Measurements from ENCODE around the gene DNAJC18. TPM values are rescaled to one million over a fixed set of nuclear protein-coding genes. Genes with fewer than 3 reads are reported as not detected.
"Not testable (repeated sequence)": the region's sequence is repeated elsewhere in the genome, so short reads cannot be mapped to it uniquely, and the experiment has no call there.

Gene DNAJC18
- total RNA-seq, 6 experiments from 2014 or later: 0.37 to 2.9 (median 0.75) TPM

GRCh38 chr5:139413963-139414362, 25.4 kb downstream of the DNAJC18 start:
- DNase-seq: peak in 1 of 3 donors; percentile 9
- Histone ChIP-seq H3K36me3 (no peaks in the 10 kb centered on the region), H3K4me1 (no peaks in the 10 kb centered on the region), H3K9me3 (no peaks in the 10 kb centered on the region), H3K4me3 (no peak overlapping the region), H3K27me3 (no peaks in the 10 kb centered on the region), H3K27ac (no peak overlapping the region)
- 70% methylated on average over 5 of the region's 6 CpGs for whole genome bisulfite sequencing (ENCODE audit: insufficient coverage, low coverage, low lambda C conversion rate, missing lambda C conversion rate)
- TF ChIP-seq CTCF (IDR thresholded peaks at IDR 0.05): no peak
- no peak for TF ChIP-seq POLR2A (IDR thresholded peaks at IDR 0.05)
- intact Hi-C loops (cut with DNase I): no loop called here
- no peak for ATAC-seq

GRCh38 chr5:139413153-139413552, 26.2 kb downstream of the DNAJC18 start:
- TF ChIP-seq POLR2A (IDR thresholded peaks at IDR 0.05): no peak
- TF ChIP-seq CTCF (IDR thresholded peaks at IDR 0.05): no peak
- Histone ChIP-seq H3K9me3 (no peaks in the 10 kb centered on the region), H3K4me1 (peaks cover 0 to 4% (median 0%) of the 10 kb centered on the region in 4 donors), H3K27ac (no peak overlapping the region), H3K27me3 (no peaks in the 10 kb centered on the region), H3K4me3 (no peak overlapping the region), H3K36me3 (no peaks in the 10 kb centered on the region)
- intact Hi-C loops (cut with DNase I): no loop called here
- 70% methylated on average over 5 of the region's 6 CpGs for WGBS (ENCODE audit: insufficient coverage, low coverage, low lambda C conversion rate, missing lambda C conversion rate)
- peak in 1 of 4 donors; percentile 32 for ATAC-seq
- peak in 1 of 3 donors; percentile 8 for DNase-seq

- DNase-seq: peak in 1 of 3 donors; percentile 39
- Histone ChIP-seq H3K27me3 (no peaks in the 10 kb centered on the region), H3K36me3 (no peaks in the 10 kb centered on the region), H3K9me3 (no peaks in the 10 kb centered on the region), H3K4me1 (peaks cover 0 to 4% (median 0%) of the 10 kb centered on the region in 4 donors), H3K27ac (peak overlapping the region in 1 of 3 donors; percentile 39), H3K4me3 (no peak overlapping the region)
- intact Hi-C loops (cut with DNase I): no loop called here
- peak in 2 of 4 donors; percentile 18 to 21 for ATAC-seq
- 70% methylated on average over 16 of the region's 17 CpGs for WGBS (ENCODE audit: insufficient coverage, low coverage, low lambda C conversion rate, missing lambda C conversion rate)
- TF ChIP-seq CTCF (IDR thresholded peaks at IDR 0.05) (no peak), POLR2A (IDR thresholded peaks at IDR 0.05) (no peak)
These were observed 28.1 kb downstream of the DNAJC18 start for GRCh38 chr5:139410993-139411828.

GRCh38 chr5:139410121-139410992, 29.0 kb downstream of the DNAJC18 start:
- Histone ChIP-seq H3K36me3 (no peaks in the 10 kb centered on the region), H3K27ac (no peak overlapping the region), H3K4me3 (no peak overlapping the region), H3K27me3 (no peaks in the 10 kb centered on the region), H3K9me3 (no peaks in the 10 kb centered on the region), H3K4me1 (peaks cover 0 to 4% (median 0%) of the 10 kb centered on the region in 4 donors)
- 58% methylated on average over 6 of the region's 6 CpGs for WGBS (ENCODE audit: insufficient coverage, low coverage, low lambda C conversion rate, missing lambda C conversion rate)
- TF ChIP-seq POLR2A (IDR thresholded peaks at IDR 0.05) (no peak), CTCF (IDR thresholded peaks at IDR 0.05) (no peak)
- ATAC-seq (no peak), DNase-seq (peak in 1 of 3 donors; percentile 17)
- intact Hi-C loops (cut with DNase I): no loop called here

- H3K36me3 ChIP-seq; intact Hi-C loops (cut with DNase I): not testable (repeated sequence)
- WGBS (ENCODE audit: insufficient coverage, low coverage, low lambda C conversion rate, missing lambda C conversion rate): 82% methylated on average over 2 of the region's 5 CpGs
These were observed 30.2 kb downstream of the DNAJC18 start for GRCh38 chr5:139409116-139409515.

More at GRCh38 chr5:139409116-139409515, 30.2 kb downstream of the DNAJC18 start:
- ATAC-seq, H3K27me3 ChIP-seq, H3K27ac ChIP-seq, H3K4me1 ChIP-seq, H3K4me3 ChIP-seq, DNase-seq, H3K9me3 ChIP-seq: not testable (repeated sequence)

Data from right lobe of liver (tissue), 6 donors.